Activated T-helper 2 cell treated with anti-CD3 and anti-CD28 coated beads, Interferon-gamma antibody, Interleukin-2, Interleukin-4, amounts not matched to agents 10 μg/mL and 5 μg/mL and 100 μg/mL, durations not matched to agents 14 hours and 24 hours and 36 hours (primary cell): ENCODE results near the gene SF3B5. TPM values are rescaled to one million over a fixed set of nuclear protein-coding genes. Genes with fewer than 3 reads are reported as not detected.

Experiments
- DNase-seq: peaks from one replicate; pipeline ENCODE4 v3.0.0; 2021; ENCODE audit warnings: low spot score
- H3K27ac Mint-ChIP-seq: one replicate; pipeline ENCODE4 v1.8.0; 2021; ENCODE audit warnings: mixed read lengths
- H3K27me3 Mint-ChIP-seq: one replicate; pipeline ENCODE4 v1.8.0; 2021; ENCODE audit warnings: low read depth, mixed read lengths
- H3K36me3 Mint-ChIP-seq: one replicate; pipeline ENCODE4 v1.8.0; 2021; ENCODE audit warnings: low read depth, mixed read lengths
- H3K4me1 Mint-ChIP-seq: one replicate; pipeline ENCODE4 v1.8.0; 2021; ENCODE audit warnings: low read depth, mixed read lengths
- H3K4me3 Mint-ChIP-seq: one replicate; pipeline ENCODE4 v1.8.0; 2021; ENCODE audit warnings: low read depth, mild to moderate bottlenecking, moderate library complexity, mixed read lengths
- H3K9me3 Mint-ChIP-seq: one replicate; pipeline ENCODE4 v1.8.0; 2021; ENCODE audit warnings: mixed read lengths
- intact Hi-C: fragments of 100-400 bp; cut with micrococcal nuclease; formaldehyde crosslinking; loops from one replicate; pipeline ENCODE4 v1.15.1; 2023
- total RNA-seq: library from RNA; stranded (reverse); gene quantifications from 2 replicates; pipeline ENCODE4 v1.2.3, GENCODE V29; 2022

Gene SF3B5
- total RNA-seq, 1 donor from 2014 or later = 207 TPM

DNA sequence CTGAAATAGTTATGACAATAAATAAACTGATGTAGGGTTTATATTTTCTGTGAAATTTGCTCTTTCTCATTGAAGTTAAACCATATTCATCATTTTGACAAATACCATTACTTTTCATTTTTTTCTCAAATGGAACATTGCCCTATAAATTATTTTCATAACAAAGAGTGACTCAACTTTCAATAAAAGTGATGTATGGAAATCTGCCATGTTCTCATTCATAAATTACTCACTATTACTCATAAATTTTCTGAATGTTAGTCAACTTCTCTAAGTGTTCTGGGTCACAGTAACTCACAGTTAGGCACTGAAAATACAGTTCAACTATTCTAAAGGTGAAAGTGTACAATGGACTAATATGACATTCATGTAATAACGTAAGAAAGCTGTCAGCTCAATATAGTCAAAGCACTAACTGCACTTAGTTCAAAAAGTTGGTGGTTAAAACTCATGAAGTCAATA, 35.9 kb upstream of the SF3B5 start:
- intact Hi-C loops = loop anchor here (1.0 to 2.0 kb wide), 5 partner anchors 20 to 85 kb away; partner anchors contain the start of gene SF3B5
- Mint-ChIP-seq H3K27me3 (peaks cover 4% of the 10 kb centered on the region), H3K27ac (peak overlapping the region; percentile 84), H3K4me3 (peak overlapping the region; percentile 19), H3K36me3 (no peaks in the 10 kb centered on the region), H3K9me3 (no peaks in the 10 kb centered on the region), H3K4me1 (peaks cover 29% of the 10 kb centered on the region)
- no peak for DNase-seq

DNA sequence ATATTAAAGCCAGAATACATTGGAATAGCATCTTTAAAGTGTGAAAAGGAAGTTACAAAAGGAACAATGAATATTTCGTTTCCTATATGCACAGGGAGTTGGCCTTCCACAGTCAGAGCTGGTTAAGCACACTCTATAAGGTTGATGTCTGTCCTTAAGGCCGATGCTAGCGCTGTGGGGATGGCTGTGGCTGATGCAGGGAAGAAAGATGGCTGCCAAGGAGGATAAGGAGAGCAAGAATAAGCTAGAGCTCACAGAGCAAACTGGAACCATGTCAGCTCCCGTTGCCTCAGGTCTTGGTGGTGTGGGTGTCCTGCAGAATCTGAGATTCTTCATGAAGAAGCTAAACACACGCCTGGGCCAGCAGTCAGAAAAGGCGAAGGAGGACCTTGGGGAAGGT, 34.1 kb upstream of the SF3B5 start:
- Mint-ChIP-seq H3K4me3 (no peak overlapping the region), H3K27ac (peak overlapping the region; percentile 32)

DNA sequence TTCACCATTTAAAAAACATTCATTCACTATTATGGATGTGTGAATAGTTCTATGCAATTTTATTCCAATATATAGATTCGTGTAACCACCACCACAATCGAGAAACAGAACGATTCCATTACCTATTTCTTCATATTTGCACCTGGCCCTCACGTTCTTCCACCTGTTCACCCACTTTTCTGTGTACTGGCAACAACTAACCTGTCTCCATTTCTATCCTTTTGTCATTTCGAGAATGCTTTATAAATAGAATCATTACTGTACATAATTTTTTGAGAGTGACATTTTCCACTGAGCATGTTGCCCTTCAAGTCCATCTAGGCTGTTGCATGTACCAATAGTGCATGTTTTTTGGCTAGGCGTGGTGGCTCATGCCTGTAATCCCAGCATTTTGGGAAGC, 31.7 kb upstream of the SF3B5 start:
- H3K4me1 Mint-ChIP-seq = peaks cover 23% of the 10 kb centered on the region
- DNase-seq = no peak
- H3K27me3 Mint-ChIP-seq = peaks cover 11% of the 10 kb centered on the region
- no peaks in the 10 kb centered on the region for H3K36me3 Mint-ChIP-seq
- no peak overlapping the region for H3K4me3 Mint-ChIP-seq
- H3K9me3 Mint-ChIP-seq = no peaks in the 10 kb centered on the region
- no peak overlapping the region for H3K27ac Mint-ChIP-seq
- intact Hi-C loops = no loop called here

More for the DNA sequence above, 34.1 kb upstream of the SF3B5 start:
- intact Hi-C loops = no loop called here
- peaks cover 29% of the 10 kb centered on the region for H3K4me1 Mint-ChIP-seq
- peaks cover 6% of the 10 kb centered on the region for H3K27me3 Mint-ChIP-seq
- DNase-seq = no peak
- H3K9me3 Mint-ChIP-seq = no peaks in the 10 kb centered on the region
- H3K36me3 Mint-ChIP-seq = no peaks in the 10 kb centered on the region

DNA sequence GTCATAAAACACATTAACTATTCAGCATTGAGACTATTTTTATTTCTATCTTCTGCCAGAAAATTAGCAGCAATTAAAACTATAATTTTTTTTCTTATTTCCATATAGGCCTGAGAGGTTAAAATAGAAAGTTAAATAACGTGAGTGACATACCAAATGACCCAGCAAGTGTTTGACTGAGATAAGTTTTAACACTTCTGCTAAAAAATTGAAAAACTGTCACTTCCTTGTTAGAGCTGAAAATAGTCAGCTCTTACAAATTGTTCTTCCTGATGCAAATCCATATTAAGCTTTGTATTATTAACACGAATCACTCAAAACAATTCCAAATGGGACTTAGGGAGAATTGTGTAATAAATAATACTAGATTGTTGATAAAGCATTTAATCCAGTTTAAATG, 28.5 kb upstream of the SF3B5 start:
- Mint-ChIP-seq H3K27ac (no peak overlapping the region), H3K4me1 (no peaks in the 10 kb centered on the region), H3K9me3 (no peaks in the 10 kb centered on the region), H3K36me3 (no peaks in the 10 kb centered on the region), H3K4me3 (no peak overlapping the region), H3K27me3 (peaks cover 15% of the 10 kb centered on the region)
- intact Hi-C loops = no loop called here
- DNase-seq = no peak

DNA sequence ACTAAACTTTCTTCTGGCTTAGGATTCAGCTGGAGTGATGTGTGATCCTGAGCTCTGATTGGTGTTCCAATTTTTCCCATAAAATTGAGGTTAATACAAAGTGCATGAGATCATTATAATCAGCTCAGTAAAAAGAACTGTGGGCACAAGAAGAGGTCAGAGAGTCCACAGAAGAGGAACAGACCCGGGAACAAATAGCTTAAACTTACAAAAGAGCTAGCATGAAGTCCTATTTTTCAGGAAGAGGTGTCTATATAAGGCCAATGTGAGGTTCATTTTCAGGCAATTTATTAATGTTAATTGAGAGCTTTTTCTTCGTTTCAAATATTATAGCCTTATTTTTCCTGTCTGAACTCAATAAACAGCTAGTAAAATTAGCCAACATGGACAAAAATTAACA, 28.0 kb upstream of the SF3B5 start:
- no peaks in the 10 kb centered on the region for H3K4me1 Mint-ChIP-seq
- intact Hi-C loops = no loop called here
- peaks cover 15% of the 10 kb centered on the region for H3K27me3 Mint-ChIP-seq
- no peak for DNase-seq
- no peaks in the 10 kb centered on the region for H3K9me3 Mint-ChIP-seq
- no peak overlapping the region for H3K27ac Mint-ChIP-seq
- H3K4me3 Mint-ChIP-seq = no peak overlapping the region
- H3K36me3 Mint-ChIP-seq = no peaks in the 10 kb centered on the region

DNA sequence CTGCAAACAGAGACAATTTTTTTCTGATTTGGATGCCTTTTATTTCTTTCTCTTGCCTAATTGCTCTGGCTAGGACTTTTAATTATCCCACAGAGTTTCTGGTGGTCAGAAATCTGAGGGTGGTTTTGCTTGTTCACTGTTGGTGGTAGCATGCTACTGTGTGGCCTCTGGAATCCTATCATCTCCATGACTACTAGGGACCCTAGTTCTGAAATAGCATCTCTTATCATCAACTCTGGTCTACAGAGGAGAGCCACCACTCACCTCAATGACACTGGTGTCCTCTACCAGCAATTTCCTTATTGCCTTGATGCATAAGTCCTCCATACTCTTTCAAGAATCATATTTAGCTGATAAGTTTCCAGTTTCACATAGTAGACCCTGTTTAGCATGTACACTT, 27.5 kb upstream of the SF3B5 start:
- Mint-ChIP-seq H3K27me3 (peaks cover 16% of the 10 kb centered on the region), H3K4me3 (no peak overlapping the region), H3K4me1 (no peaks in the 10 kb centered on the region), H3K27ac (no peak overlapping the region), H3K9me3 (no peaks in the 10 kb centered on the region), H3K36me3 (no peaks in the 10 kb centered on the region)
- DNase-seq = no peak
- intact Hi-C loops = no loop called here

DNA sequence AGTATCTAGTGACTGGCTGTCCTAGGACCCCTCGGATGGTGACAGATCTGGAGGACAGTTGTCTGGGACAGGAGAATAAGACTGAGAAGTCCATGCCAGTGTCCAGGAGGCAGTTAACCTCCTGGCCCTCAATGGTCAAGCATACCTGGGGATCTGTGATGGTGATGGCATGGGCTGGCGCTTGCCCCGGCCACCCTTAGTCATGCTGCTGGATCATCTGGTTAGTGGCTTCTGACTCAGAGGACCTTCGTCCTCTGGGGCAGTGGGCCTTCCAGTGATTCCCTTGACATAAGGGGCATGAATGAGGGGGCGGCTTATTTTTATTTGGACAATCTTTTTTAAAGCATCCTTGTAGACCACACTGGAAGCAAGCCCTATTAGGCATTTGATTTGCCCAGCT, 24.0 kb upstream of the SF3B5 start:
- H3K36me3 Mint-ChIP-seq = no peaks in the 10 kb centered on the region
- DNase-seq = no peak
- H3K27me3 Mint-ChIP-seq = peaks cover 16% of the 10 kb centered on the region
- no peaks in the 10 kb centered on the region for H3K4me1 Mint-ChIP-seq
- no peak overlapping the region for H3K27ac Mint-ChIP-seq
- no peaks in the 10 kb centered on the region for H3K9me3 Mint-ChIP-seq
- no peak overlapping the region for H3K4me3 Mint-ChIP-seq
- intact Hi-C loops = no loop called here

DNA sequence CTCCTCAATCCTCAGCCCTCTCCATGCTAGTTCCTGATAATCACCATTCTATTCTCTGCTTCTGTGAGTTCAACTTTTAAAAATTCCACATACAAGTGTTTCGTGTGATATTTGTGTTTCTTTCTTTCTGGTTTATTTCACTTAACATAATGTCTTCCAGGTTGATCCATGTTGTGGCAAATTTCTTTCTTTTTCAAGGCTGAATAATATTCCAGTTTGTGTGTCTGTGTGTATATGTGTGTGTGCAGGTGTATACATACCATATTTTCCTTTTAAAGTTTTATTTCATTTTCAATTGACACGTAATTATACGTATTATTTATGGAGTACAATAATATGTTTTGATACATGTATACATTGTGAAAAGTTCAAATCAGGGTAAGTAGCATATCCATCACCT, 19.8 kb upstream of the SF3B5 start:
- H3K27ac Mint-ChIP-seq = no peak overlapping the region
- H3K9me3 Mint-ChIP-seq = no peaks in the 10 kb centered on the region
- intact Hi-C loops = no loop called here
- H3K27me3 Mint-ChIP-seq = peaks cover 14% of the 10 kb centered on the region
- DNase-seq = no peak
- H3K4me1 Mint-ChIP-seq = no peaks in the 10 kb centered on the region
- H3K36me3 Mint-ChIP-seq = no peaks in the 10 kb centered on the region
- no peak overlapping the region for H3K4me3 Mint-ChIP-seq

DNA sequence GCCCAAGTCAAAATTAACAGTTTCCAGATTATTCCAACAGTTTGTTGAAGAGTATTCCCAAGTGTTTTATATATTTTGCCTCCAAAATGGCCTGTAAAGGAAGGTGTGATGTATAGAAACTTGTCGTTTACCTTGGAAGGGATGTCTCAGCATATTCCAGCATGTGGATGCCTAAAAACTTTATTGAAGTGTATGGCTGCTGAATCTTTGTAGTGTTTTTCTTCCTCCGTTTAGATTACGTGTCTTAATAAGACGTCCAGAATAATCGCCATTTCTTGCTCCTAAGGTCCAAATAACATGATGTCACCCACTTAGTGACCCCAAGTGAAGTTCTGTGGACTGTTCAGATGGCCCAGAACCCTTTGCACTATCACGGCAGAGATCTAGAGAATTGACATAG, 18.0 kb upstream of the SF3B5 start:
- no peak for DNase-seq
- intact Hi-C loops = no loop called here
- no peak overlapping the region for H3K27ac Mint-ChIP-seq
- no peaks in the 10 kb centered on the region for H3K36me3 Mint-ChIP-seq
- no peaks in the 10 kb centered on the region for H3K4me1 Mint-ChIP-seq
- H3K27me3 Mint-ChIP-seq = peaks cover 18% of the 10 kb centered on the region
- no peak overlapping the region for H3K4me3 Mint-ChIP-seq
- no peaks in the 10 kb centered on the region for H3K9me3 Mint-ChIP-seq

DNA sequence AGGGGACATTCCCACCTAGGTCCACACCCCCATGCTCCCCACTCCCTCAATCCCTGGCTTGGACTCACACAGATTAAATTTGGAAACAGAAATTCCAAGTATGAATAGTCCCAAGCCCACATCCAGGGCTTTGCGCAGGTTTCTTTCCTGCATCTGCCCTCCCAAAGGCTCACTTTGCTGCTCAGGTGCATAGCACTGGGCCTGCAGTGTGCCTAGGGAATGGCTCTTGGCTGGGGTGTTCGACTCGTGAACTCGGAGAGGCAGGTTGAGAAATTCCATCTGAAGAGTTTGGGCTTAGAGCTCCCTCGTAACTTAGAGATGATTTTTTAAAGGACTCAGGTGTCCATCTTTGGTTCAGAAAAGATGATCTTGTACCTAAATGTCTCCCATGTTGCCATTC, 14.8 kb upstream of the SF3B5 start:
- Mint-ChIP-seq H3K27ac (no peak overlapping the region), H3K4me1 (peaks cover 6% of the 10 kb centered on the region), H3K9me3 (no peaks in the 10 kb centered on the region), H3K4me3 (no peak overlapping the region), H3K36me3 (no peaks in the 10 kb centered on the region), H3K27me3 (peaks cover 17% of the 10 kb centered on the region)
- intact Hi-C loops = no loop called here
- no peak for DNase-seq

DNA sequence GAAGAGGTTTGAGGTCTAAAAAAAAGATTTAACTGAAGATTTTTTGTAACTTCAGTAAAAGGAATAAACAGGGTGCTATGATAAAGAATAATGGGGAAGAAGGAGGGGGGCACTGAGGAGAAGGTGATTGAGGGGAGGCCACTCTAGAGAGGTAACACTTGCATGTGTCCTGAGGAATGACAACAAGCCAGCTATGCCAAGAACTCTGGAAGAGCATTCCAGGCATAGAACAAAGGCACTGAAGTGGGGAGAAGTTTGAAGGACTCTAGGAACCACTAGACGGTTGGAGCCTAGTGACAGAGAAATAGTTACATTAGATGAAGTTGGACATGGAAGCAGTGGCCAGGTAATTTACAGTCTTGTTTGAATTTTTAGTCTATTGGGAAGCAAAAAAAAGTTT, 10.8 kb upstream of the SF3B5 start:
- no peaks in the 10 kb centered on the region for H3K9me3 Mint-ChIP-seq
- no peak overlapping the region for H3K4me3 Mint-ChIP-seq
- peaks cover 7% of the 10 kb centered on the region for H3K27me3 Mint-ChIP-seq
- no peak overlapping the region for H3K27ac Mint-ChIP-seq
- no peak for DNase-seq
- intact Hi-C loops = no loop called here
- H3K4me1 Mint-ChIP-seq = peaks cover 9% of the 10 kb centered on the region
- no peaks in the 10 kb centered on the region for H3K36me3 Mint-ChIP-seq

DNA sequence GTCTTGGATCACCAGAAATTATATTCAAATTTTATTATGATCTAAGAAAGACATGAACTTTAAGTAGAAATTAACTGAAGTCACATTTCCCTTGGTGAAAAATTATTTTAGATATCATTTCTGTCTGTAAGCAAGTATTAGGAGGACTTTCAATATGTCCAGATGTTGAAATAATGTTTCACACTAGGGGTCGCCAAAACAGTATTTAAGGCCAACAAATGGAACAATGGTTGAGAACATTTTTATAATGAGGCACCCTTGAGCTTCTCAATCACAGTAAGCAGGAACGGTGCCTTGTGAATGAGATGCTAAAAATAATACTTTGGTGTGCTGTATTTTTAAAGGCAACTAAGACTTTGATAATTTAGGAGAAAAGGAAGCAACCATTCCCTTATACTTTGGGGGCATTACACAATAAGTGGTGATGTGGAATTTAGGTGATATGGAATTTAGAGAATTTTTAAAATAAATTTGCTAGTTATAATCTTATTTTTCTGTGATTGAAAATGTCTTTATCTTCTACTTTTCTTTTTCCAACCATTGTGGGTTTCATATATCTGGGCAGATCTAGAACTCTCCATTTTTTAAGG, 9.6 kb upstream of the SF3B5 start:
- intact Hi-C loops = loop anchor here (1.0 to 5.0 kb wide), 4 partner anchors 46 to 477 kb away; partner anchors contain the start of gene STX11
- DNase-seq = no peak
- no peak overlapping the region for H3K27ac Mint-ChIP-seq

DNA sequence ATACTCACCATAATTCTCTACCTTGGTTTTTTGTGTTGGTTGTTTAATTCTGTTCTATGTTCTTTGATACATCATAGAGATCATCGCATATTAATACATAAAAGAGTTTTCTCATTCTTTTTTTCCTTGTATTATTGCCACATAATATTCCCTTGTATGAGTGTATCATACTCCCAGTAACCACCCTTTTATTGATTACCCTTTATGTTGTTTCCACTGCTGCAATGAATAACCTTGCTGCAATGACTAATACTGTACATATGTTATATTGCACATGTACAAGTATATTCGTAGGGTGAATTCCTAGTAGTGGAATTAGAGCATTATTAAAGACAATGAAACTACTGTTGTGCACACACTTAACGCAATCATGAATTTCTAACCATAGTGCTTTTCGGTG, 9.1 kb upstream of the SF3B5 start:
- H3K4me3 Mint-ChIP-seq = no peak overlapping the region

More for the DNA sequence above, 9.6 kb upstream of the SF3B5 start:
- no peak overlapping the region for H3K4me3 Mint-ChIP-seq
- H3K27me3 Mint-ChIP-seq = peaks cover 6% of the 10 kb centered on the region
- peaks cover 9% of the 10 kb centered on the region for H3K4me1 Mint-ChIP-seq
- H3K36me3 Mint-ChIP-seq = no peaks in the 10 kb centered on the region
- no peaks in the 10 kb centered on the region for H3K9me3 Mint-ChIP-seq

More for the DNA sequence above, 9.1 kb upstream of the SF3B5 start:
- Mint-ChIP-seq H3K27me3 (peaks cover 6% of the 10 kb centered on the region), H3K36me3 (no peaks in the 10 kb centered on the region), H3K4me1 (peaks cover 9% of the 10 kb centered on the region), H3K9me3 (no peaks in the 10 kb centered on the region), H3K27ac (no peak overlapping the region)
- DNase-seq = no peak
- intact Hi-C loops = loop anchor here (2.0 to 5.0 kb wide), 2 partner anchors 46 to 478 kb away; partner anchors contain the start of gene STX11
